A549 (cell line): ENCODE results near the gene GLRX2. TPM values are rescaled to one million over a fixed set of nuclear protein-coding genes. Genes with fewer than 3 reads are reported as not detected.

Experiments
- EHF ChIP-seq: fragments of 250-450 bp; sonication (Bioruptor Pico); IDR thresholded peaks from 2 replicates; pipeline ENCODE4 v1.5.0; 2020; ENCODE audit warnings: mild to moderate bottlenecking
- EP300 ChIP-seq, 2 experiments: fragments of >200 bp; sonication (Bioruptor Twin); formaldehyde crosslinking; IDR thresholded peaks; 2 replicates in 1 of 2; 3 replicates in 1 of 2; pipeline ENCODE4 v1.6.1; 2016 to 2017
- FOSB ChIP-seq: fragments of 250-450 bp; sonication (Bioruptor Pico); IDR thresholded peaks from 2 replicates; pipeline ENCODE4 v1.5.0; 2020; ENCODE audit warnings: mild to moderate bottlenecking, moderate library complexity
- HOXA7 ChIP-seq: fragments of 250-450 bp; sonication (Bioruptor Pico); IDR thresholded peaks from 2 replicates; pipeline ENCODE4 v1.5.0; 2020; ENCODE audit warnings: mild to moderate bottlenecking, moderate library complexity
- HOXB13 ChIP-seq: fragments of 250-450 bp; sonication (Bioruptor Pico); IDR thresholded peaks from 2 replicates; pipeline ENCODE4 v1.5.0; 2020; ENCODE audit warnings: low read depth, mild to moderate bottlenecking, moderate library complexity
- HOXB5 ChIP-seq: fragments of 250-450 bp; sonication (Bioruptor Pico); IDR thresholded peaks from 2 replicates; pipeline ENCODE4 v1.5.0; 2020; ENCODE audit warnings: mild to moderate bottlenecking, moderate library complexity
- JUNB ChIP-seq: fragments of >200 bp; sonication (Bioruptor Twin); formaldehyde crosslinking; IDR thresholded peaks from 2 replicates; pipeline ENCODE4 v1.6.1; 2016
- MAFK ChIP-seq: fragments of 450-650 bp; IDR thresholded peaks from 2 replicates; pipeline ENCODE4 v1.6.1; 2014; ENCODE audit not compliant: partially characterized antibody
- MAZ ChIP-seq: fragments of 150-350 bp; IDR thresholded peaks from 2 replicates; pipeline ENCODE4 v1.6.1; 2014; ENCODE audit warnings: antibody characterized with exemption, low read depth, low read length, borderline replicate concordance
- MYC ChIP-seq: IDR thresholded peaks from 2 replicates; pipeline ENCODE4 v1.6.1; 2012; ENCODE audit warnings: mild to moderate bottlenecking, inconsistent platforms, low read length, improper control_type of control experiment, borderline replicate concordance
- PHF8 ChIP-seq: fragments of 200-600 bp; sonication (generic); IDR thresholded peaks from 2 replicates; pipeline ENCODE4 v1.6.1; 2016; ENCODE audit warnings: low read depth, mild to moderate bottlenecking, antibody characterized with exemption, moderate library complexity, borderline replicate concordance
- POLR2A ChIP-seq: IDR thresholded peaks from 2 replicates; pipeline ENCODE4 v1.6.1; 2012; ENCODE audit warnings: mild to moderate bottlenecking, low read length
- RARB ChIP-seq: fragments of 250-450 bp; sonication (Bioruptor Pico); IDR thresholded peaks from 2 replicates; pipeline ENCODE4 v1.8.0; 2021; ENCODE audit warnings: mild to moderate bottlenecking, moderate library complexity
- RFX5 ChIP-seq: fragments of 450-650 bp; IDR thresholded peaks from 2 replicates; pipeline ENCODE4 v1.7.1; 2014; ENCODE audit warnings: antibody characterized with exemption, mild to moderate bottlenecking, moderate library complexity
- SMC3 ChIP-seq: fragments of >200 bp; sonication (Bioruptor Twin); formaldehyde crosslinking; IDR thresholded peaks from 3 replicates; pipeline ENCODE4 v1.6.1; 2018; ENCODE audit warnings: inconsistent platforms
- SREBF2 ChIP-seq: fragments of 450-650 bp; IDR thresholded peaks from 2 replicates; pipeline ENCODE4 v1.6.1; 2014; ENCODE audit warnings: mild to moderate bottlenecking, moderate library complexity
- TFCP2L1 ChIP-seq: fragments of 250-450 bp; sonication (Bioruptor Pico); IDR thresholded peaks from 2 replicates; pipeline ENCODE4 v1.5.0; 2021; ENCODE audit warnings: mild to moderate bottlenecking
- ZC3H11A ChIP-seq: fragments of 450-650 bp; IDR thresholded peaks from 2 replicates; pipeline ENCODE4 v1.6.1; 2014; ENCODE audit warnings: antibody characterized with exemption, mild to moderate bottlenecking
- ZSCAN20 ChIP-seq: fragments of 250-450 bp; sonication (Bioruptor Pico); IDR thresholded peaks from 2 replicates; pipeline ENCODE4 v1.8.0; 2022; ENCODE audit warnings: mild to moderate bottlenecking, moderate library complexity
- polyA plus RNA-seq, 4 experiments: library from polyadenylated mRNA; depleted of rRNA in 3 of 4; stranded (reverse); fragments of >200 nt; fragmentation: RNase III in 1 of 4; extraction: RNeasy Plus Mini Kit Qiagen cat#74134 plus additional on column Dnase treatment in 1 of 4; gene quantifications; 2 replicates in 3 of 4; 3 replicates in 1 of 4; pipeline ENCODE4 v1.2.3, GENCODE V29; 2011 to 2017
- TF ChIP-seq, protein P1 (sequence below): fragments of 150-350 bp; IDR thresholded peaks from 2 replicates; pipeline ENCODE4 v1.6.1; 2014; ENCODE audit warnings: low read depth, mild to moderate bottlenecking, low read length
- TF ChIP-seq, protein P2 (sequence below): fragments of >200 bp; sonication (Bioruptor Twin); formaldehyde crosslinking; IDR thresholded peaks from 3 replicates; pipeline ENCODE4 v1.5.1; 2016
- TF ChIP-seq, protein P3 (sequence below): fragments of 200-600 bp; sonication (generic); IDR thresholded peaks from 2 replicates; pipeline ENCODE4 v1.6.1; 2016; ENCODE audit warnings: antibody characterized with exemption, mild to moderate bottlenecking, moderate library complexity
- TF ChIP-seq, protein P4 (sequence below): fragments of 450-650 bp; IDR thresholded peaks from 2 replicates; pipeline ENCODE4 v1.6.1; 2014; ENCODE audit warnings: antibody characterized with exemption

The GLRX2 gene
- polyA plus RNA-seq, 2 of the 4 experiments (the other 2 are of a cell fraction), result 52.4 to 64.8 TPM

DNA sequence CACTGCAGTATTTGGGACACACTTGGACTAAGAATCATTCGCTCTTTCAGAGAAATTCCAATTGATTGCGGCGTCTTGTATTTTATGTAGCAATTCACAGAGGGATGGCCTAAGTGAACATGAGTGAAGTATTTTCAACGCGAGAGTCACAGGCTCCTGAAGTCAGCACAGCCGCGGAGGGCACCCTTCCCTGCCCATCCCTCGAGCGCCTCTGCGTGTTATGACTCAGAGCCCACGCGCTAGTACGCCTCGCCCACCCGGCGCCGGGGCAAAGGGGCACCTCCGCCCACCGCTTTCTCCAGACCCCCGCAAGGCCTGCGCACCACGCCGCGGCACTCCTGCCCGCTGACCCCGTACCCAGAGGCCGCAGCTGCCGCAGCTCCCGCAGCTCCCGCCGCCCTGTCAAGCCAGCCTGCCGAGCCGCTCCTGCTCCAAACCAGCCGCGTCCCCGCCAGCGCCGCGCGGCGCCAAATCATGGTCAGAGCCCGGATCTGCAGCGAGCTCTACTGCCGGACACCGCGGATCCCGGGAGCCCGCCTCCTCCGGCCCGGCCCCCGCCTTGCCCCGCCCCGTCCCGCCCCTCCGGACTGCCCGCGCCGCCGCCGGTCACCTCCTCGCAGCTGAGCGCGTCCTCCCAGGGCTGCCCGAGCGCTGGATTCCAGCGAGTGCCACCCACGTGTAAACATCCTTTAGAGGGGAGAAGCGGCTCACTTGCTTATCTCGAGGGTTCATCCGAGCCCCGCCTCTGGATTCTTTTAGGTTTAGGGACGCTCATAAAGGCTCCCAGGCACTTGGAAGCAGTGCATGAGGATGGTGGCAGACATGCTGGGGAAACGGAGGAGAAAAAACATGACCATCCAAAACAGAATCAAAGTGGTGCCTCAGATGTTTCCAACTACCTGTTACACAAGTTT, at the start of gene GLRX2 (continued):
- TF ChIP-seq SMC3 (peak; percentile 57), EHF (CRISPR knock-in tag) (no peak), MAZ (0 out of 2 replicates have a peak, but pooled peaks have one; percentile 16), JUNB (no peak; the same call in 1 of the 2 replicates), HOXB5 (CRISPR knock-in tag) (0 out of 2 replicates have a peak, but pooled peaks have one; percentile 6), HOXA7 (CRISPR knock-in tag) (no peak), RARB (CRISPR knock-in tag) (no peak), HOXB13 (CRISPR knock-in tag) (no peak), MYC (peak; percentile 53; the same call in 1 of the 2 replicates), SREBF2 (no peak), EP300 (IDR thresholded peaks at IDR 0.05) (no peak), RFX5 (no peak), ZSCAN20 (CRISPR knock-in tag) (no peak), TFCP2L1 (no peak), ZC3H11A (no peak), PHF8 (peak; percentile 29; the same call in 1 of the 2 replicates), FOSB (CRISPR knock-in tag) (no peak), MAFK (no peak), POLR2A (peak; percentile 78)
- TF ChIP-seq, protein P1, sequence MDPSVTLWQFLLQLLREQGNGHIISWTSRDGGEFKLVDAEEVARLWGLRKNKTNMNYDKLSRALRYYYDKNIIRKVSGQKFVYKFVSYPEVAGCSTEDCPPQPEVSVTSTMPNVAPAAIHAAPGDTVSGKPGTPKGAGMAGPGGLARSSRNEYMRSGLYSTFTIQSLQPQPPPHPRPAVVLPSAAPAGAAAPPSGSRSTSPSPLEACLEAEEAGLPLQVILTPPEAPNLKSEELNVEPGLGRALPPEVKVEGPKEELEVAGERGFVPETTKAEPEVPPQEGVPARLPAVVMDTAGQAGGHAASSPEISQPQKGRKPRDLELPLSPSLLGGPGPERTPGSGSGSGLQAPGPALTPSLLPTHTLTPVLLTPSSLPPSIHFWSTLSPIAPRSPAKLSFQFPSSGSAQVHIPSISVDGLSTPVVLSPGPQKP, result no peak
- TF ChIP-seq, protein P2, sequence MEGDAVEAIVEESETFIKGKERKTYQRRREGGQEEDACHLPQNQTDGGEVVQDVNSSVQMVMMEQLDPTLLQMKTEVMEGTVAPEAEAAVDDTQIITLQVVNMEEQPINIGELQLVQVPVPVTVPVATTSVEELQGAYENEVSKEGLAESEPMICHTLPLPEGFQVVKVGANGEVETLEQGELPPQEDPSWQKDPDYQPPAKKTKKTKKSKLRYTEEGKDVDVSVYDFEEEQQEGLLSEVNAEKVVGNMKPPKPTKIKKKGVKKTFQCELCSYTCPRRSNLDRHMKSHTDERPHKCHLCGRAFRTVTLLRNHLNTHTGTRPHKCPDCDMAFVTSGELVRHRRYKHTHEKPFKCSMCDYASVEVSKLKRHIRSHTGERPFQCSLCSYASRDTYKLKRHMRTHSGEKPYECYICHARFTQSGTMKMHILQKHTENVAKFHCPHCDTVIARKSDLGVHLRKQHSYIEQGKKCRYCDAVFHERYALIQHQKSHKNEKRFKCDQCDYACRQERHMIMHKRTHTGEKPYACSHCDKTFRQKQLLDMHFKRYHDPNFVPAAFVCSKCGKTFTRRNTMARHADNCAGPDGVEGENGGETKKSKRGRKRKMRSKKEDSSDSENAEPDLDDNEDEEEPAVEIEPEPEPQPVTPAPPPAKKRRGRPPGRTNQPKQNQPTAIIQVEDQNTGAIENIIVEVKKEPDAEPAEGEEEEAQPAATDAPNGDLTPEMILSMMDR, result no peak
- TF ChIP-seq, protein P3, sequence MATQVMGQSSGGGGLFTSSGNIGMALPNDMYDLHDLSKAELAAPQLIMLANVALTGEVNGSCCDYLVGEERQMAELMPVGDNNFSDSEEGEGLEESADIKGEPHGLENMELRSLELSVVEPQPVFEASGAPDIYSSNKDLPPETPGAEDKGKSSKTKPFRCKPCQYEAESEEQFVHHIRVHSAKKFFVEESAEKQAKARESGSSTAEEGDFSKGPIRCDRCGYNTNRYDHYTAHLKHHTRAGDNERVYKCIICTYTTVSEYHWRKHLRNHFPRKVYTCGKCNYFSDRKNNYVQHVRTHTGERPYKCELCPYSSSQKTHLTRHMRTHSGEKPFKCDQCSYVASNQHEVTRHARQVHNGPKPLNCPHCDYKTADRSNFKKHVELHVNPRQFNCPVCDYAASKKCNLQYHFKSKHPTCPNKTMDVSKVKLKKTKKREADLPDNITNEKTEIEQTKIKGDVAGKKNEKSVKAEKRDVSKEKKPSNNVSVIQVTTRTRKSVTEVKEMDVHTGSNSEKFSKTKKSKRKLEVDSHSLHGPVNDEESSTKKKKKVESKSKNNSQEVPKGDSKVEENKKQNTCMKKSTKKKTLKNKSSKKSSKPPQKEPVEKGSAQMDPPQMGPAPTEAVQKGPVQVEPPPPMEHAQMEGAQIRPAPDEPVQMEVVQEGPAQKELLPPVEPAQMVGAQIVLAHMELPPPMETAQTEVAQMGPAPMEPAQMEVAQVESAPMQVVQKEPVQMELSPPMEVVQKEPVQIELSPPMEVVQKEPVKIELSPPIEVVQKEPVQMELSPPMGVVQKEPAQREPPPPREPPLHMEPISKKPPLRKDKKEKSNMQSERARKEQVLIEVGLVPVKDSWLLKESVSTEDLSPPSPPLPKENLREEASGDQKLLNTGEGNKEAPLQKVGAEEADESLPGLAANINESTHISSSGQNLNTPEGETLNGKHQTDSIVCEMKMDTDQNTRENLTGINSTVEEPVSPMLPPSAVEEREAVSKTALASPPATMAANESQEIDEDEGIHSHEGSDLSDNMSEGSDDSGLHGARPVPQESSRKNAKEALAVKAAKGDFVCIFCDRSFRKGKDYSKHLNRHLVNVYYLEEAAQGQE, result no peak
- TF ChIP-seq, protein P4, sequence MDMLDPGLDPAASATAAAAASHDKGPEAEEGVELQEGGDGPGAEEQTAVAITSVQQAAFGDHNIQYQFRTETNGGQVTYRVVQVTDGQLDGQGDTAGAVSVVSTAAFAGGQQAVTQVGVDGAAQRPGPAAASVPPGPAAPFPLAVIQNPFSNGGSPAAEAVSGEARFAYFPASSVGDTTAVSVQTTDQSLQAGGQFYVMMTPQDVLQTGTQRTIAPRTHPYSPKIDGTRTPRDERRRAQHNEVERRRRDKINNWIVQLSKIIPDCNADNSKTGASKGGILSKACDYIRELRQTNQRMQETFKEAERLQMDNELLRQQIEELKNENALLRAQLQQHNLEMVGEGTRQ, result no peak
